Cardiac muscle cell (in vitro differentiated cells and primary cell): Measurements from ENCODE around the gene JOSD2. TPM values are rescaled to one million over a fixed set of nuclear protein-coding genes. Genes with fewer than 3 reads are reported as not detected.

Source experiments
- DNase-seq, 2 donors: peaks; one replicate each; pipeline versions ENCODE4 v3.0.0 to v3.0.0-alpha.2; 2010 to 2017; ENCODE audit warnings: low read depth in 1 of 2, low spot score in 1 of 2
- H3K27ac ChIP-seq: fragments of 200-600 bp; sonication (generic); 2 replicates; pipeline ENCODE4 v1.5.1; 2016
- H3K27me3 ChIP-seq: fragments of 200-600 bp; sonication (generic); 2 replicates; pipeline ENCODE4 v1.6.0; 2016; ENCODE audit warnings: control low read depth
- H3K36me3 ChIP-seq: fragments of 200-600 bp; sonication (generic); 2 replicates; pipeline ENCODE4 v1.5.1; 2016; ENCODE audit warnings: control low read depth
- H3K4me1 ChIP-seq: fragments of 200-600 bp; sonication (generic); 2 replicates; pipeline ENCODE4 v1.8.1; 2017; ENCODE audit warnings: low read depth, mild to moderate bottlenecking, mixed run types
- H3K4me3 ChIP-seq: fragments of 200-600 bp; sonication (generic); 2 replicates; pipeline ENCODE4 v1.5.1; 2016; ENCODE audit warnings: mild to moderate bottlenecking
- H3K9me3 ChIP-seq: fragments of 200-600 bp; sonication (generic); 2 replicates; pipeline ENCODE4 v1.5.1; 2017; ENCODE audit warnings: low read depth, mild to moderate bottlenecking, control low read depth
- CTCF ChIP-seq: IDR thresholded peaks from 2 replicates; pipeline ENCODE4 v1.5.1; 2012; ENCODE audit warnings: low read depth, mild to moderate bottlenecking, low read length
- polyA plus RNA-seq: library from polyadenylated mRNA; unstranded; fragments of >200 nt; fragmentation: Nextera tagmentation; extraction: Ambion mirVana; gene quantifications from 2 replicates; pipeline ENCODE4 v1.2.1, GENCODE V29; 2016
- total RNA-seq: library from RNA; depleted of rRNA; stranded (reverse); fragments of >200 nt; gene quantifications from 2 replicates; pipeline ENCODE4 v1.2.3, GENCODE V29; 2016

The JOSD2 gene
- total RNA-seq, result 21.4 and 25.4 TPM in 2 replicates
- 29.5 and 44.8 TPM in 2 replicates for polyA plus RNA-seq

- H3K27ac ChIP-seq, result peak within 1 kb of the TSS; percentile 39
- H3K4me3 ChIP-seq, result peak within 1 kb of the TSS; percentile 30
- DNase-seq, result peak; percentile 99 to 100
- H3K36me3 ChIP-seq, result no peaks in the 10 kb centered on the region
- H3K27me3 ChIP-seq, result no peaks in the 10 kb centered on the region
- peaks cover 33% of the 10 kb centered on the region for H3K4me1 ChIP-seq
- no peak for TF ChIP-seq CTCF
- H3K9me3 ChIP-seq, result no peaks in the 10 kb centered on the region
Measured at GRCh38 chr19:50511069-50511822, at the start of gene JOSD2. Gene JOSD2 (minus strand): TSS chr19:50511191. CDS start chr19:50510431, 760 bp downstream.

- no peaks in the 10 kb centered on the region for H3K9me3 ChIP-seq
- H3K27ac ChIP-seq, result peak overlapping the region; percentile 57
- peaks cover 10% of the 10 kb centered on the region for H3K27me3 ChIP-seq
- H3K4me1 ChIP-seq, result peaks cover 27% of the 10 kb centered on the region
- H3K4me3 ChIP-seq, result no peak overlapping the region
- no peak for DNase-seq
- H3K36me3 ChIP-seq, result no peaks in the 10 kb centered on the region
- TF ChIP-seq CTCF, result no peak
Measured at GRCh38 chr19:50559636-50560035, 48.6 kb upstream of the JOSD2 start.

GRCh38 chr19:50558449-50558848 is 47.5 kb upstream of the JOSD2 start:
- H3K4me3 ChIP-seq, result no peak overlapping the region
- H3K9me3 ChIP-seq, result no peaks in the 10 kb centered on the region
- no peak for TF ChIP-seq CTCF
- H3K27ac ChIP-seq, result no peak overlapping the region
- no peak for DNase-seq
- no peaks in the 10 kb centered on the region for H3K27me3 ChIP-seq
- peaks cover 27% of the 10 kb centered on the region for H3K4me1 ChIP-seq
- H3K36me3 ChIP-seq, result no peaks in the 10 kb centered on the region

- no peak for DNase-seq
- no peak for TF ChIP-seq CTCF
- H3K36me3 ChIP-seq, result no peaks in the 10 kb centered on the region
- peaks cover 27% of the 10 kb centered on the region for H3K4me1 ChIP-seq
- no peaks in the 10 kb centered on the region for H3K9me3 ChIP-seq
- H3K27me3 ChIP-seq, result no peaks in the 10 kb centered on the region
- peak overlapping the region; percentile 43 for H3K27ac ChIP-seq
- H3K4me3 ChIP-seq, result no peak overlapping the region
Measured at GRCh38 chr19:50558039-50558438, 47.0 kb upstream of the JOSD2 start.

- no peaks in the 10 kb centered on the region for H3K27me3 ChIP-seq
- no peaks in the 10 kb centered on the region for H3K9me3 ChIP-seq
- peak overlapping the region; percentile 35 for H3K4me3 ChIP-seq
- TF ChIP-seq CTCF, result no peak
- no peak for DNase-seq
- H3K27ac ChIP-seq, result peak overlapping the region; percentile 46
- no peaks in the 10 kb centered on the region for H3K36me3 ChIP-seq
- H3K4me1 ChIP-seq, result peaks cover 27% of the 10 kb centered on the region
Measured at GRCh38 chr19:50557009-50557613, 46.1 kb upstream of the JOSD2 start.
